ENCODE data around the gene LYL1.

The LYL1 gene

DNA sequence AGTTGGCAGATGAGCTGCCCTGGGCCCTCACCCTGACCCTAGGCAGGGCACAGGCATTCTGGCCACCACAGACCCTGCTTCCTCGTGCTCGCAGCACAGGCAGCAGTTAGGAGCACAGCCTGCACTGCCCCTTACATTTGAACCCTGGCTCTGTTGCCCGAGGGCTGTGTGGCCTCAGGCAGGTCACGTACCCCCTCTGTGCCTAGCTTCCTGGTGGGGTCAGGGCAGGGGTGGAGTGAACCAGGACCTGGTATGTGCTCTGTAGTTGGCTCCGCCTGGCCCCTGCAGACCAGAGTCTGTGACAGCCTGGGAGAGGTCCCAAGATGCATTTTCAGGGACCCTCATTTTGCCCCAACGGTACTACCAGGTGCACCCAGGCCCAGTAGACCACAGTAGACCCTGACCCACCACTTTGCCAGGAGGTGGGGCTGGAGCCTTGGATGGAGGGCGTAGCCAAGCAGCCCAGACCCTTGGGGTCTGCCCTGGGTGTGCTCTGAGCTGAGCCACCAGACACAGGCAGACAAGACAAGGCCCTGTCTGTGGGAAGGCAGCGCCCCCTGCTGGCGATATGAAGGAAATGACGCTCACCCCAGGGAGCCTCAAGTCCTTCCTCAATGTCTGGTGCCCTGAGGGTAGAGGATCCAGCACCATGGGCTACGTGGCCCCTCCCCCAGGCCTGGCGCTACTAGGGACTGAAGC, 9.1 kb downstream of the LYL1 start:
- peak overlapping the region; percentile 69; the same call in 1 of the 2 replicates for H3K4me3 ChIP-seq (ENCODE audit: low read length)
- no peaks in the 10 kb centered on the region for H3K9me3 ChIP-seq (ENCODE audit: insufficient read depth, low read length)
- no peaks in the 10 kb centered on the region for H3K79me2 ChIP-seq (ENCODE audit: low read length)
- H3K27ac ChIP-seq (ENCODE audit: low read length): no peak overlapping the region
- H3K27me3 ChIP-seq (ENCODE audit: low read depth, low read length): no peaks in the 10 kb centered on the region
- TF ChIP-seq, protein P1, sequence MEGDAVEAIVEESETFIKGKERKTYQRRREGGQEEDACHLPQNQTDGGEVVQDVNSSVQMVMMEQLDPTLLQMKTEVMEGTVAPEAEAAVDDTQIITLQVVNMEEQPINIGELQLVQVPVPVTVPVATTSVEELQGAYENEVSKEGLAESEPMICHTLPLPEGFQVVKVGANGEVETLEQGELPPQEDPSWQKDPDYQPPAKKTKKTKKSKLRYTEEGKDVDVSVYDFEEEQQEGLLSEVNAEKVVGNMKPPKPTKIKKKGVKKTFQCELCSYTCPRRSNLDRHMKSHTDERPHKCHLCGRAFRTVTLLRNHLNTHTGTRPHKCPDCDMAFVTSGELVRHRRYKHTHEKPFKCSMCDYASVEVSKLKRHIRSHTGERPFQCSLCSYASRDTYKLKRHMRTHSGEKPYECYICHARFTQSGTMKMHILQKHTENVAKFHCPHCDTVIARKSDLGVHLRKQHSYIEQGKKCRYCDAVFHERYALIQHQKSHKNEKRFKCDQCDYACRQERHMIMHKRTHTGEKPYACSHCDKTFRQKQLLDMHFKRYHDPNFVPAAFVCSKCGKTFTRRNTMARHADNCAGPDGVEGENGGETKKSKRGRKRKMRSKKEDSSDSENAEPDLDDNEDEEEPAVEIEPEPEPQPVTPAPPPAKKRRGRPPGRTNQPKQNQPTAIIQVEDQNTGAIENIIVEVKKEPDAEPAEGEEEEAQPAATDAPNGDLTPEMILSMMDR (IDR thresholded peaks at IDR 0.05; ENCODE audit: low read depth, low read length): peak; percentile 95
- no peak for TF ChIP-seq EZH2phosphoT487 (IDR thresholded peaks at IDR 0.05; ENCODE audit: low read depth)
- no peak overlapping the region for H2AFZ ChIP-seq (ENCODE audit: low read depth, low read length)
- no peak overlapping the region; the same call in 1 of the 2 replicates for H3K9ac ChIP-seq (ENCODE audit: low read length)
- peaks cover 25% of the 10 kb centered on the region for H3K4me1 ChIP-seq (ENCODE audit: low read length)
- H3K36me3 ChIP-seq (replicated peaks; ENCODE audit: low read depth, low read length): peaks cover under 1% of the 10 kb centered on the region
- H3K4me2 ChIP-seq (ENCODE audit: low read length): peak overlapping the region; percentile 89
- H4K20me1 ChIP-seq (ENCODE audit: insufficient read depth, low read length): no peaks in the 10 kb centered on the region

DNA sequence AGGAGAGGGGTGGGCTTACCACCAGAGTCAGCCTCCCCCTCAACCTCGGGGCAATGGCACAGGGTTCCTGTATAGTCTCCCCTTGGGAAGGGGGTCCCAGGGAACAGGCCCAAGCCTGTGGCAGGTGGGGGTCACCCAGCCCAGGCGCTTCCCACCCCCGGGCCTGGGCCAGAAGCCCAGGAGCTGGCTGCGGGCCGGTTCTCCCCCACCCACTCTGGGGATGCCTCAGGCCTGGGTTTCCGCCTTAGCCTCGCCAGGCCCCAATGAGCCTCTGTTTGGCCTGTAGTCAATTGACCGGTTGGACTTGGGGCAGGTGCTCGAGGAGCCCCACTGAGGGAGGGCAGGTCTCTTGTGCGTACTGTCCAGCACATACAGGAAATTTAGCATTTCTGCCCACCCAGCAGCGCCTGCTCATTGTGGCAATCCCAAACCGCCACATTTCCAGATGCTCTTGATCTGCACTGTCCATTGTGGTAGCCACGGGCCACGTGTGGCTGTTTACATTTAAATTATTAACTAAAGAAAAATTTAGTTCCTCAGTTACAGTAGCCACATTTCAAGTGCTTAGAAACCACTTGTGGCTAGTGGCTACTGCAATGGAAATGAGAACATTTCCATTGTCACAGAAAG, 9.9 kb downstream of the LYL1 start:
- Histone ChIP-seq H3K4me2 (ENCODE audit: low read length) (no peak overlapping the region), H3K4me1 (ENCODE audit: low read length) (peaks cover 25% of the 10 kb centered on the region), H2AFZ (ENCODE audit: low read depth, low read length) (no peak overlapping the region), H3K4me3 (ENCODE audit: low read length) (no peak overlapping the region), H4K20me1 (ENCODE audit: insufficient read depth, low read length) (no peaks in the 10 kb centered on the region), H3K36me3 (replicated peaks; ENCODE audit: low read depth, low read length) (no peaks in the 10 kb centered on the region), H3K27ac (ENCODE audit: low read length) (no peak overlapping the region), H3K9ac (ENCODE audit: low read length) (no peak overlapping the region), H3K9me3 (ENCODE audit: insufficient read depth, low read length) (no peaks in the 10 kb centered on the region), H3K79me2 (ENCODE audit: low read length) (no peaks in the 10 kb centered on the region), H3K27me3 (ENCODE audit: low read depth, low read length) (no peaks in the 10 kb centered on the region)
- no peak for TF ChIP-seq EZH2phosphoT487 (IDR thresholded peaks at IDR 0.05; ENCODE audit: low read depth)
- TF ChIP-seq, protein P1 (IDR thresholded peaks at IDR 0.05; ENCODE audit: low read depth, low read length): no peak

DNA sequence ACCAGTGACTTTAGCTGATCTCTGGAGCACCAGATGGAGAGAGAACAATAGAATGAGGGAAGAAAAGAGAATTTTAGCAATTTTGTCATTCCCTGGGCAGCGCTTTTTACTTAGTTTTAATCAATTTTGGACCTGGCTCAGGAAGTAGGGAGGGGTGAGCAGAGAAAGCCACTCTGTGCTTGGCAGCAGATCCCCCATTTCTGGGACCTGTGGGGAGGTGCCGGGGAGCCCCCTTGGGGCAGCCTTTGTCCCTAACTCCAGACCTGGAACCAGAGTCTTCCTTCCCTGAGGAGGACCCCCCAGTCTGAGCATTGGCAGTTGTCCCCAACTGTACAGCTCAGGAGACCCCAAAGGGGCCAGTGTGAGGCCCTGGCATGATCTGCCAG, 10.5 kb downstream of the LYL1 start:
- Histone ChIP-seq H3K79me2 (ENCODE audit: low read length) (no peaks in the 10 kb centered on the region), H3K27me3 (ENCODE audit: low read depth, low read length) (no peaks in the 10 kb centered on the region), H3K9ac (ENCODE audit: low read length) (no peak overlapping the region), H3K27ac (ENCODE audit: low read length) (no peak overlapping the region), H3K9me3 (ENCODE audit: insufficient read depth, low read length) (no peaks in the 10 kb centered on the region), H2AFZ (ENCODE audit: low read depth, low read length) (no peak overlapping the region), H3K36me3 (replicated peaks; ENCODE audit: low read depth, low read length) (no peaks in the 10 kb centered on the region), H3K4me2 (ENCODE audit: low read length) (no peak overlapping the region), H3K4me3 (ENCODE audit: low read length) (no peak overlapping the region), H4K20me1 (ENCODE audit: insufficient read depth, low read length) (no peaks in the 10 kb centered on the region), H3K4me1 (ENCODE audit: low read length) (peaks cover 25% of the 10 kb centered on the region)
- TF ChIP-seq EZH2phosphoT487 (IDR thresholded peaks at IDR 0.05; ENCODE audit: low read depth): no peak
- TF ChIP-seq, protein P1 (IDR thresholded peaks at IDR 0.05; ENCODE audit: low read depth, low read length): no peak

DNA sequence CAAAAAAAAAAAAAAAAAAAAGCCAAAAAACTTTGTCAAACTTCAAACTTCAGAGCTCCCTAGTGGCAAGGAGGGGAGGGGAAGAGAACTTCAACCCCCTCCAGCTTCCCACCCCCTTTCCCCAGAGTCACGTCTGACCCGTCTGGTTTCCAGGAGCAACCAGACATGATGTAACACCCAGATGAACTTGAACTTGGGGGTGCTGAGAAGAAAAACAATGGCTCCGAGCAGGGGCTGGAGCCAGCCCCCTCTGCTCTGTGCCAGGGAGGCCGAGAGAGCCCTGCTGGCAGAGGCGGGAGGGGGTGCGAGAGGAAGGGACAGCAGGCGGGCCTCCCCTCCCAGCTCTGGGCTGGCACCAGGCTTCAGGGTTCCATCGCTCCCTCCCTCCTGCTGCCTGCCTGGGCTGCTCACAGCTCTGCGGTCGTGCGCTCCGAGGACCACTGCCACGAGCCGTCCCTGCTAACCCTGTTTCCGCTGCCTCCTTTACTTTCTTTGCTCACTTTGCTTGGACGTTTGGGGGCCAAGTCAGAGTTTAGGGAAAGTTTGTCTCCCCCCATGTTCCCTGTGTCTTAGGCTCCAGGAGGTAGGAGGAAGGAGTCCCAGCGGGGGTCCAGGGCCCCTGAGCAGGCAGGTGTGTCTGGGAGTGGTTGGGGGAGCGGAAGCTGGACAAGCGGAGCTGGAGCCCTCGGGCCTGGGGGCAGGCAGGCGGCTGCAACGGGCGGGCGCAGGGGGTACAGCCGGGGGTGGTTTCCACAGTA, 11.1 kb downstream of the LYL1 start:
- Histone ChIP-seq H3K9me3 (ENCODE audit: insufficient read depth, low read length) (no peaks in the 10 kb centered on the region), H3K27ac (ENCODE audit: low read length) (no peak overlapping the region), H3K4me3 (ENCODE audit: low read length) (no peak overlapping the region), H2AFZ (ENCODE audit: low read depth, low read length) (no peak overlapping the region), H3K4me1 (ENCODE audit: low read length) (peaks cover 25% of the 10 kb centered on the region), H3K4me2 (ENCODE audit: low read length) (no peak overlapping the region), H3K36me3 (replicated peaks; ENCODE audit: low read depth, low read length) (no peaks in the 10 kb centered on the region), H3K9ac (ENCODE audit: low read length) (no peak overlapping the region), H3K79me2 (ENCODE audit: low read length) (no peaks in the 10 kb centered on the region), H3K27me3 (ENCODE audit: low read depth, low read length) (no peaks in the 10 kb centered on the region), H4K20me1 (ENCODE audit: insufficient read depth, low read length) (no peaks in the 10 kb centered on the region)
- no peak for TF ChIP-seq EZH2phosphoT487 (IDR thresholded peaks at IDR 0.05; ENCODE audit: low read depth)
- TF ChIP-seq, protein P1 (IDR thresholded peaks at IDR 0.05; ENCODE audit: low read depth, low read length): no peak
